Breast epithelium (tissue), 3 donors: ENCODE measurements around the gene SLC26A2.

Experiments
- POLR2A ChIP-seq: fragments of 450-650 bp; IDR thresholded peaks from one replicate; pipeline ENCODE4 v1.6.1; 2016; ENCODE audit warnings: antibody characterized with exemption, mild to moderate bottlenecking, moderate library complexity
- POLR2AphosphoS5 ChIP-seq, 3 donors: sonication (generic); formaldehyde crosslinking; IDR thresholded peaks; one replicate each; pipeline ENCODE4 v1.6.1; 2017; ENCODE audit warnings: antibody characterized with exemption in 3 of 3
- TF ChIP-seq, protein P1 (sequence below), 3 donors: fragments of 450-650 bp; IDR thresholded peaks; one replicate each; pipeline ENCODE4 v1.5.1; 2016 to 2017; ENCODE audit warnings: antibody characterized with exemption in 3 of 3, mild to moderate bottlenecking in 3 of 3, moderate library complexity in 3 of 3

DNA sequence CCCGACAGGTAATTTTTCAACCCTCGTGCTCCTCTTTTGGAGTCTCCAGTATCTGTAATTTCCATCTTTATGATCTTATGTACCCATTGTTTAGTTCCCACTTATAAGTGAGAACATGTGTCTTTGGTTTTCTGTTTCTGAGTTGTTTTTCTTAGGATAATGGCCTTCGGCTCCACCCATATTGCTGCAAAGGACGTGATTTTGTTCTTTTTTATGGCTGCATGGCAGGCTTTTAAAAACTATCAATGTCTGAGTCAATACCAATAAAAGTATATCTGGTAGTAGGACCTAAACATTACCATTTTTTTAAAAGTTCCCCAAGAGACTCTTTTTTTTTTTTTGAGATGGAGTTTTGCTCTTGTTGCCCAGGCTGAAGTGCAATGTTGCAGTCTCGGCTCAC is 3.9 kb upstream of the SLC26A2 start:
- TF ChIP-seq, protein P1, sequence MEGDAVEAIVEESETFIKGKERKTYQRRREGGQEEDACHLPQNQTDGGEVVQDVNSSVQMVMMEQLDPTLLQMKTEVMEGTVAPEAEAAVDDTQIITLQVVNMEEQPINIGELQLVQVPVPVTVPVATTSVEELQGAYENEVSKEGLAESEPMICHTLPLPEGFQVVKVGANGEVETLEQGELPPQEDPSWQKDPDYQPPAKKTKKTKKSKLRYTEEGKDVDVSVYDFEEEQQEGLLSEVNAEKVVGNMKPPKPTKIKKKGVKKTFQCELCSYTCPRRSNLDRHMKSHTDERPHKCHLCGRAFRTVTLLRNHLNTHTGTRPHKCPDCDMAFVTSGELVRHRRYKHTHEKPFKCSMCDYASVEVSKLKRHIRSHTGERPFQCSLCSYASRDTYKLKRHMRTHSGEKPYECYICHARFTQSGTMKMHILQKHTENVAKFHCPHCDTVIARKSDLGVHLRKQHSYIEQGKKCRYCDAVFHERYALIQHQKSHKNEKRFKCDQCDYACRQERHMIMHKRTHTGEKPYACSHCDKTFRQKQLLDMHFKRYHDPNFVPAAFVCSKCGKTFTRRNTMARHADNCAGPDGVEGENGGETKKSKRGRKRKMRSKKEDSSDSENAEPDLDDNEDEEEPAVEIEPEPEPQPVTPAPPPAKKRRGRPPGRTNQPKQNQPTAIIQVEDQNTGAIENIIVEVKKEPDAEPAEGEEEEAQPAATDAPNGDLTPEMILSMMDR (IDR thresholded peaks at IDR 0.05) = no peak
- TF ChIP-seq POLR2A (no peak), POLR2AphosphoS5 (IDR thresholded peaks at IDR 0.05) (no peak)
